ENCODE measurements around the gene USP24.

- TF ChIP-seq YY1 (IDR thresholded peaks at IDR 0.05; ENCODE audit: insufficient read depth, insufficient read length) (no peak), ZNF274 (IDR thresholded peaks at IDR 0.05; ENCODE audit: low read depth, low read length) (no peak)
These were observed 126.8 kb downstream of the USP24 start for GRCh38 chr1:55088413-55088812.
